GM18951 (cell line): ENCODE measurements around the gene FANCE.

Source experiments
- POLR2A ChIP-seq: IDR thresholded peaks from 4 replicates; pipeline ENCODE4 v1.6.1; 2011; ENCODE audit warnings: mild to moderate bottlenecking; ENCODE audit not compliant: insufficient read length, insufficient read depth; ENCODE audit errors: extremely low read depth
- in situ Hi-C: fragments of 300-500 bp; cut with MboI; formaldehyde crosslinking; loops from one replicate; pipeline ENCODE4 v1.12.0; 2022; ENCODE audit warnings: low sequenced_read_pairs, mixed read lengths, inconsistent platforms; ENCODE audit not compliant: unreplicated experiment

FANCE gene

GRCh38 chr6:35452183-35453090, at the start of gene FANCE:
Gene FANCE, plus strand, starts transcription at chr6:35452338. Its CDS starts 208 bp downstream, at chr6:35452546.
- in situ Hi-C loops = no loop called here
- TF ChIP-seq POLR2A = peak; percentile 67

- TF ChIP-seq POLR2A = no peak
- in situ Hi-C loops = loop anchor here (10.0 kb wide), 1 partner anchor 48 kb away; no protein-coding TSS in a partner anchor
These were observed 49.3 kb upstream of the FANCE start for GRCh38 chr6:35402856-35403191.

GRCh38 chr6:35403544-35404442, 48.3 kb upstream of the FANCE start:
- in situ Hi-C loops = loop anchor here (10.0 kb wide), 1 partner anchor 49 kb away; no protein-coding TSS in a partner anchor
- no peak for TF ChIP-seq POLR2A

- TF ChIP-seq POLR2A = no peak
- in situ Hi-C loops = loop anchor here (10.0 kb wide), 1 partner anchor 52 kb away; no protein-coding TSS in a partner anchor
These were observed 45.2 kb upstream of the FANCE start for GRCh38 chr6:35406711-35407485.

GRCh38 chr6:35409245-35409644, 42.9 kb upstream of the FANCE start:
- in situ Hi-C loops = loop anchor here (10.0 kb wide), 1 partner anchor 54 kb away; no protein-coding TSS in a partner anchor
- no peak for TF ChIP-seq POLR2A

GRCh38 chr6:35410131-35410530, 42.0 kb upstream of the FANCE start:
- in situ Hi-C loops = no loop called here
- TF ChIP-seq POLR2A = no peak

- in situ Hi-C loops = no loop called here
- no peak for TF ChIP-seq POLR2A
These were observed 41.1 kb upstream of the FANCE start for GRCh38 chr6:35411066-35411465.

GRCh38 chr6:35412102-35412501, 40.0 kb upstream of the FANCE start:
- in situ Hi-C loops = no loop called here
- no peak for TF ChIP-seq POLR2A

GRCh38 chr6:35413911-35414310, 38.2 kb upstream of the FANCE start:
- in situ Hi-C loops = no loop called here
- TF ChIP-seq POLR2A = no peak

- no peak for TF ChIP-seq POLR2A
- in situ Hi-C loops = no loop called here
These were observed 36.9 kb upstream of the FANCE start for GRCh38 chr6:35415065-35415891.

GRCh38 chr6:35417979-35418661, 34.0 kb upstream of the FANCE start:
- in situ Hi-C loops = no loop called here
- TF ChIP-seq POLR2A = no peak

- in situ Hi-C loops = no loop called here
- no peak for TF ChIP-seq POLR2A
These were observed 32.7 kb upstream of the FANCE start for GRCh38 chr6:35419417-35419816.

GRCh38 chr6:35419961-35420360, 32.2 kb upstream of the FANCE start:
- in situ Hi-C loops = no loop called here
- TF ChIP-seq POLR2A = no peak
